Body of pancreas (tissue), 4 donors: ENCODE measurements around the gene SAMHD1. TPM values are rescaled to one million over a fixed set of nuclear protein-coding genes. Genes with fewer than 3 reads are reported as not detected.

Source experiments
- ATAC-seq: fragments of 150-250 bp; one replicate; pipeline ENCODE4 v1.9.1; 2016
- DNase-seq, 4 donors: peaks; one replicate each; pipeline ENCODE4 v3.0.0-alpha.2; 2019
- H3K27ac ChIP-seq, 4 donors: fragments of 200-600 bp; sonication (generic); 1 replicate in 3 of 4; 2 replicates in 1 of 4; pipeline versions ENCODE4 v1.5.1 to v1.6.1; 2016 to 2019; ENCODE audit warnings: mild to moderate bottlenecking in 1 of 4, mixed read lengths in 1 of 4, moderate library complexity in 1 of 4
- H3K27me3 ChIP-seq, 2 donors: fragments of 200-600 bp; sonication (generic); one replicate each; pipeline ENCODE4 v1.6.0; 2016; ENCODE audit warnings: mild to moderate bottlenecking in 1 of 2
- H3K36me3 ChIP-seq, 2 donors: fragments of 200-600 bp; sonication (generic); replicated peaks in 1 of 2; 2 replicates each; pipeline ENCODE4 v1.5.1; 2016; ENCODE audit warnings: low read depth in 2 of 2; ENCODE audit not compliant: insufficient read depth in 1 of 2
- H3K4me1 ChIP-seq: fragments of 200-600 bp; sonication (generic); one replicate; pipeline ENCODE4 v1.6.0; 2016
- H3K4me3 ChIP-seq, 2 donors: fragments of 200-600 bp; sonication (generic); 1 replicate in 1 of 2; 2 replicates in 1 of 2; pipeline ENCODE4 v1.5.1; 2016 to 2019
- H3K9me3 ChIP-seq, 3 donors: fragments of 200-600 bp; sonication (generic); 1 replicate in 2 of 3; 2 replicates in 1 of 3; pipeline ENCODE4 v1.5.1; 2016
- POLR2A ChIP-seq, 3 donors: fragments of 450-650 bp; IDR thresholded peaks; one replicate each; pipeline ENCODE4 v1.6.1; 2016; ENCODE audit warnings: antibody characterized with exemption in 3 of 3, mild to moderate bottlenecking in 2 of 3
- WGBS, 2 donors: methylation state at CpG; one replicate each; pipeline ENCODE4 v1.1.5; 2017; 5-methylcytosine and 5-hydroxymethylcytosine counted together
- intact Hi-C: fragments of 100-400 bp; cut with DNase I; formaldehyde crosslinking; loops from one replicate; pipeline ENCODE4 v1.15.1; 2023
- total RNA-seq, 2 donors: library from RNA; depleted of rRNA; stranded (reverse); fragments of >200 nt; gene quantifications; one replicate each; pipeline ENCODE4 v1.1.0, GENCODE V29; 2016
- TF ChIP-seq, protein P1 (sequence below), 7 experiments: fragments of 450-650 bp in 4 of 7; fragments of 200-600 bp in 3 of 7; sonication (generic) in 3 of 7; IDR thresholded peaks; one replicate each; pipeline ENCODE4 v1.5.1; 2016 to 2019; ENCODE audit warnings: antibody characterized with exemption in 7 of 7

Gene SAMHD1
- total RNA-seq, 2 donors from 2014 or later = 87.7 to 116 TPM

DNA sequence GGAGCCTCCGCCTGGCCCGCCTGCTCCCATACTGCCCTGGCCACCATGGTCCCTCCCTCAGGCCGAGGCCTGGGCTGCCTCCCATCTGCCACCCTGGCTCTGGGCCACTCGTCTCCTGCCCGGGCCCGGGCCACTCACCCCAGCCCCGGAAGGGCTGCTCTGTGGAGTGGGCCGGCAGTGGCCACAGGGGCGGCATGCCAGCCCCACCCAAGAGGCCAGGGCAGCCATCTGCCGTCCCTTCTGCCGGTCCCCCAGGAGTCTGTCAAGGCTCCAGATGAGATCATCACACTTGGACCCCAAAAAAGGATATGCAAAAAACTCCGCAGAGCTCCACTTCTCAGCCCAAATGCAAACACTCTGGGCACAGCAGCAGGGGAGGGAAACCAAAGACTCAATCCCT, 99.3 kb downstream of the SAMHD1 start:
- no peak overlapping the region for H3K4me3 ChIP-seq
- TF ChIP-seq, protein P1, sequence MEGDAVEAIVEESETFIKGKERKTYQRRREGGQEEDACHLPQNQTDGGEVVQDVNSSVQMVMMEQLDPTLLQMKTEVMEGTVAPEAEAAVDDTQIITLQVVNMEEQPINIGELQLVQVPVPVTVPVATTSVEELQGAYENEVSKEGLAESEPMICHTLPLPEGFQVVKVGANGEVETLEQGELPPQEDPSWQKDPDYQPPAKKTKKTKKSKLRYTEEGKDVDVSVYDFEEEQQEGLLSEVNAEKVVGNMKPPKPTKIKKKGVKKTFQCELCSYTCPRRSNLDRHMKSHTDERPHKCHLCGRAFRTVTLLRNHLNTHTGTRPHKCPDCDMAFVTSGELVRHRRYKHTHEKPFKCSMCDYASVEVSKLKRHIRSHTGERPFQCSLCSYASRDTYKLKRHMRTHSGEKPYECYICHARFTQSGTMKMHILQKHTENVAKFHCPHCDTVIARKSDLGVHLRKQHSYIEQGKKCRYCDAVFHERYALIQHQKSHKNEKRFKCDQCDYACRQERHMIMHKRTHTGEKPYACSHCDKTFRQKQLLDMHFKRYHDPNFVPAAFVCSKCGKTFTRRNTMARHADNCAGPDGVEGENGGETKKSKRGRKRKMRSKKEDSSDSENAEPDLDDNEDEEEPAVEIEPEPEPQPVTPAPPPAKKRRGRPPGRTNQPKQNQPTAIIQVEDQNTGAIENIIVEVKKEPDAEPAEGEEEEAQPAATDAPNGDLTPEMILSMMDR (IDR thresholded peaks at IDR 0.05) = no peak
- no peak for TF ChIP-seq POLR2A (IDR thresholded peaks at IDR 0.05)
- no peaks in the 10 kb centered on the region for H3K27me3 ChIP-seq
- peak overlapping the region in 2 of 4 donors; percentile 36 to 48 for H3K27ac ChIP-seq
- WGBS, 2 donors = 90 to 100% methylated on average over 1 to 9 of the region's 12 CpGs
- DNase-seq (no peak), ATAC-seq (no peak)
- intact Hi-C loops = no loop called here
- no peaks in the 10 kb centered on the region for H3K9me3 ChIP-seq
- peaks cover 12% of the 10 kb centered on the region for H3K4me1 ChIP-seq
- H3K36me3 ChIP-seq = no peaks in the 10 kb centered on the region

DNA sequence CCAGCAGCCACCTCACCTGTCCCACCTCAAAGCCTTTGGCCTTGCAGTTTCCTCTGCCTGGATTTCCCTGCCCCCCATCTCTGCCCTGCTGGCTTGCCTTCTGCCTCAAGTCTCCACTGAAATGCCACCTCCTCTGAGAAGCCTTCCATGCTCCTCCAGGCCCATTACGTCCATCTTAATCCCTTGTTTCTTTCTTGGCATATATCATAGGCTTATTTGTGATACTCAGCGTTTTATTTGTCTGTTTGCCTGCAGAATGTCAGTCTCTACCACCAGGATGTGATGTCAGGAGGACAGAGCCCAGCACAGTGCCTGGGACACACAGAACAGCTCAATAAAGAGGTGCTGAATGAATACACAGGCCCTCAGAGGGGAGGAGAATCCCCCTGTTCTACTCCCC, 100.0 kb downstream of the SAMHD1 start:
- H3K4me1 ChIP-seq = peaks cover 12% of the 10 kb centered on the region
- H3K27me3 ChIP-seq = no peaks in the 10 kb centered on the region
- H3K36me3 ChIP-seq = no peaks in the 10 kb centered on the region
- no peaks in the 10 kb centered on the region for H3K9me3 ChIP-seq
- TF ChIP-seq, protein P1 (IDR thresholded peaks at IDR 0.05) = no peak
- TF ChIP-seq POLR2A (IDR thresholded peaks at IDR 0.05) = no peak
- intact Hi-C loops = no loop called here
- DNase-seq (no peak), ATAC-seq (no peak)
- H3K27ac ChIP-seq = peak overlapping the region in 1 of 4 donors; percentile 48
- no peak overlapping the region for H3K4me3 ChIP-seq
- WGBS, 2 donors = 90 to 94% methylated on average over 2 of the region's 2 CpGs

DNA sequence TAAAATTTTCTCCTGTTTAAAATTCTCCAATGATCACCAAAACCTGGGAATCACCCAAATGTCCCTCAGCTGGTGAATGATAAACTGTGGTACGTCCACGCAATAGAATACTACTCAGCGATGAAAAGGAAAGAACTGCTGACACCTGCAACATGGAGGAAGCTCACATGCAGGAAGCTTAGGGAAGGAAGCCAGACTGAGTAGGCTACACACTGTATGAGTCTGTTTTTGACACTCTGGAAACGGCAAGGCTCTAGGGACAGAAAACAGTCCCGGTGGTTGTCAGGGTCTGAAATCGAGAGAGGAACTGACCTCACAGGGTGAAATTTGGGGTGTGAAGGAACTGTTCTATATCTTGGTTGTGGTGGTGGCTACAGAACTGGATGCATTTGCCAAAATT, 100.7 kb downstream of the SAMHD1 start:
- no peaks in the 10 kb centered on the region for H3K36me3 ChIP-seq
- no peak overlapping the region for H3K4me3 ChIP-seq
- no peak overlapping the region for H3K27ac ChIP-seq
- ATAC-seq = no peak
- 75 to 94% methylated on average over 6 of the region's 6 CpGs for WGBS, 2 donors
- intact Hi-C loops = no loop called here
- peaks cover 10% of the 10 kb centered on the region for H3K4me1 ChIP-seq
- DNase-seq = no peak
- no peak for TF ChIP-seq POLR2A (IDR thresholded peaks at IDR 0.05)
- TF ChIP-seq, protein P1 (IDR thresholded peaks at IDR 0.05) = no peak
- H3K9me3 ChIP-seq = no peaks in the 10 kb centered on the region
- no peaks in the 10 kb centered on the region for H3K27me3 ChIP-seq

DNA sequence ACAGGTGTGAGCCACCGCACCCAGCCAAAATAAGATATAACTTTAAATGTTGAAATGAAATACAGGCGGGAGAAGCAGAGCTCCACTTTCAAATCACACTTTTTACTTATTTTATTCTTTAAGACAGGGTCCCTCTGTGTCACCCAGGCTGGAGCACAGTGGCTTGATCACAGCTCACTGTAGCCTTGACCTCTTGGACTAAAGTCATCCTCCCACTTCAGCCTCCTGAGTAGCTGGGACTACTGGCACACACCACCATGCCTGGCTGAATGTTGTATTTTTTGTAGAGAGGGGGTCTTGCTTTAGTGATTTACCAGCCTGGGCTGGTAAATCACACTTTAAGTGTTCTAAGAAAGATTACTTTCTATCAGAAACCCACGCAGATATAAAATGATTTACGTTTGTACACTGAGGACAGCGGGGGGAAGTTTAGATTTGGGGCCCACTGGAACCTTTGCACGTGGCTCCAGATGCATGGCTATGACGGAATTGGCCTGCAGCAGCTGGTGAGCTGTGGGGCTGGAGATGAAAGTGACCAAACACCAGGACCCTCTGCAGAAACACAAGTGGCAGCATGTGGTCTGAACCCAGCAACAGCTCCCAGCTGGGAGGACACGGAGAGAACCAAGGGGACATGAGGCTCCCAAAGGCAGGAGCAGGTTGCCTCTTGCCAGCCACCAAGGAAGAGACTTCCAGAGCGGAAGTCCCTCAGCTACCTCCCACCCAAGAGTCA, 102.0 kb downstream of the SAMHD1 start:
- WGBS, 2 donors = 90 to 94% methylated on average over 9 of the region's 9 CpGs
- H3K27ac ChIP-seq = no peak overlapping the region
- ATAC-seq = no peak

More for the DNA sequence above, 102.0 kb downstream of the SAMHD1 start:
- Histone ChIP-seq H3K4me1 (peaks cover 4% of the 10 kb centered on the region), H3K36me3 (no peaks in the 10 kb centered on the region), H3K9me3 (no peaks in the 10 kb centered on the region), H3K4me3 (no peak overlapping the region), H3K27me3 (no peaks in the 10 kb centered on the region)
- intact Hi-C loops = no loop called here
- TF ChIP-seq POLR2A (IDR thresholded peaks at IDR 0.05) = no peak
- TF ChIP-seq, protein P1 (IDR thresholded peaks at IDR 0.05) = no peak
- no peak for DNase-seq
